GM20431 (cell line): ENCODE results near the gene PELI3.

ENCODE experiments used
- in situ Hi-C: fragments of 300-500 bp; cut with MseI, MboI; formaldehyde crosslinking; loops from one replicate; pipeline ENCODE4 v1.15.0; 2020; ENCODE audit warnings: low sequenced_read_pairs; ENCODE audit not compliant: unreplicated experiment

PELI3 gene

DNA sequence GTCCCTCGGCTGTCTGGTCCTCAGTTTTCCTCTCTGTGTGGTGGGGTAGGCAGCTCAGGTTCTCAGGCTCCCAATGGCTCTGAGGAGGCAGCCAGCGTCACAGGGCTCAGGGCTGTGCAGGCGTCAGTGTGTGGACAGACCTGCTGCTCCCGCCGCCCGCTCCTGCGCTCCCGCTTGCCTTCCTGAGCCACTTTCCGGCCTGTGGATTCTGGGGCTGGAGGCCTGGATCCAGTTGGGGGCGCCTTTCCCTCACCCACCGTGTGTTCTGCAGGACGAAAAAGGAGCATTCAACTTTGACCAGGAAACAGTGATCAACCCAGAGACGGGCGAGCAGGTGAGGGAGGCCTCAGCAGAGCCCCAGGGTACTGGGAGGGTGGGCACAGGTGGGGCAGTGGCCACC is 28.2 kb downstream of the PELI3 start:
- in situ Hi-C loops, result no loop called here

DNA sequence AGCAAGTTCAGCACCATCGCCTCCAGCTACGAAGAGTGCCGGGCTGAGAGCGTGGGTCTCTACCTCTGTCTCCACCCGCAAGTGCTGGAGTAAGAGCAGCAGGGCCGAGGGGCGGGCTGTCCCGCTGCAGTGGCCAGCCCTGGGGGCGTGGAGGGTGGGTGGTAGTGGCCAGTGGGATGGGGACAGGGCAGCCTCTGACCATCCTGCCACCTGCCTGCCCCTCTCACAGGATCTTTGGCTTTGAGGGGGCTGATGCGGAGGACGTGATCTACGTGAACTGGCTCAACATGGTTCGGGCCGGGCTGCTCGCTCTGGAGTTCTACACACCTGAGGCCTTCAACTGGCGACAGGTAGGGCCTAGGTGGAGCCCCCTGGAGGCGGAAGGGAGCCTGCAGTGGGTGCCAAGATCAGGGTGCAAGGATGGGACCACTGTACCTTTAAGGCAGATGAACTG is 28.7 kb downstream of the PELI3 start:
- in situ Hi-C loops, result no loop called here

DNA sequence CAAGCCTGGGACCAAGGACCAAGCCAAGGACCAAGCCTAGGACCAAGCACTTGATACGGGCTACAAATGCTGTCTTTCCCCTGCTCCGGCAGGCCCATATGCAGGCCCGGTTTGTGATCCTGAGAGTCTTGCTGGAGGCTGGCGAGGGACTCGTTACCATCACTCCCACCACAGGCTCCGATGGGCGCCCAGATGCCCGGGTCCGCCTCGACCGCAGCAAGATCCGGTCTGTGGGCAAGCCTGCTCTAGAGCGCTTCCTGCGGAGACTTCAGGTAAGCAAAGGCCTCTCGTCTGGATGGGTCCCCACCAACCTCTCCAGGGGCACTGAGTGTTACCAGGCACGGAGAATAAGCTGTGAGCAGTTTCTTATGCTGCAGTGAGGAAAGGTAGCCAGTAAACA is 30.5 kb downstream of the PELI3 start:
- in situ Hi-C loops, result no loop called here

DNA sequence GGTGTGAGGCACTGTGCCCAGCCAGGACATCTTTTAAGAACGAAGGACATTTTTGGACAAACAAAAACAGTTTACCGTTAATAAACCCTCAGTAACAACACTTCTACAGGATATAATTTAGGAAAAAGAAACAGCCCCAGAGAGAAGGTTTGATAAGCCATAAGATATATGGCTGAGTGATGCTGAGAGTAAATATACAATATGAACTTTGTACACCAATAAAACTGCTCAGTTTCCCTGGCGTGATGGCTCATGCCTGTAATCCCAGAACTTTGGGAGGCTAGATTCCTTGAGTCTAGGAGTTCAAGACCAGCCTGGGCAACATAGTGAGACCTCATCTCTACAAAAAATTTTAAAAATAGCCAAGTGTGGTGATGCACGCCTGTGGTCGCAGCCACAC is 31.8 kb downstream of the PELI3 start:
- in situ Hi-C loops, result no loop called here

DNA sequence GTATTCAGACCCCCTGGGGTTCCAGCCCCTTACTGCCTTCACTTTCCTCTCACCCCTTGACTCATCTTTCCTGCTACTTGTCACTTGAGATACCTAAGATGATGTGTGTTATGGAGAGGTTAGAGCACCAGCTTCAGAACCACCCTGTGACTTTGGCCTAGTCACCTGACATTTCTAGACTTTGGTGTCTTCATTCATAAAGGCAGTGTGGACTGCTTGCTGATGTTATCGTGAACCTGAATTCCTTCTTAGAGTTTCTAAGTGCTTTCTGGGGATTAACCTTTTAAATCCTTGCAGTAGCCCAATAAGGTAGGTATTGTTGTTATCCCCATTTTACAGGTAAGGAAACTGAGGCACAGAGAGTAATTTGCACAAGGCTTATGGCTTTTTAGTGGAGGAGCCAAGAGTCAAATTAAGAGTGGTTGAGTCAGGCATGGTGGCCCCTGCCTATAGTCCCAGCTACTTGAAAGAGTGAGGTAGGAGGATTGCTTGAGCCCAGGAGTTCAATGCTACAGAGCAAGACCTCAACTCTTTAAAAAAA is 38.6 kb downstream of the PELI3 start:
- in situ Hi-C loops, result no loop called here

DNA sequence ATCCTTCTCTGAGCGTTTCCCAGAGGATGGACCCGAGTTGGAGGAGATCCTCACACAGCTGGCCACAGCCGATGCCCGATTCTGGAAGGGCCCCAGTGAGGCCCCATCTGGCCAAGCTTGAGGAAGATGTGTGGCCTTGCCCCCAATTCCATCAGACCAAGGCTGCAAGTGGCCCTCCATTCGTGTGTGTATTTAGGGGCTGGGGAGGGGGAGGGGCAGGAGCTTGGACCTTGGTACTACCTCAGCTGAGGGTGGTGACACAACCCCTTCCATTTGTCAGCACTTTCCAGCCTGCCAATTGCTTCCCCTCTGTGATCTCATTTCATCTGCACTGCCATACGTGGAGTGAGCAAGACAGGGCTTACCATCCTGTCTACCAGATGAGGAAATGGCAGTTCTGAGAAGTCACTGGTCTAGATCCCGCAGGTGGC is 42.4 kb downstream of the PELI3 start:
- in situ Hi-C loops, result no loop called here

DNA sequence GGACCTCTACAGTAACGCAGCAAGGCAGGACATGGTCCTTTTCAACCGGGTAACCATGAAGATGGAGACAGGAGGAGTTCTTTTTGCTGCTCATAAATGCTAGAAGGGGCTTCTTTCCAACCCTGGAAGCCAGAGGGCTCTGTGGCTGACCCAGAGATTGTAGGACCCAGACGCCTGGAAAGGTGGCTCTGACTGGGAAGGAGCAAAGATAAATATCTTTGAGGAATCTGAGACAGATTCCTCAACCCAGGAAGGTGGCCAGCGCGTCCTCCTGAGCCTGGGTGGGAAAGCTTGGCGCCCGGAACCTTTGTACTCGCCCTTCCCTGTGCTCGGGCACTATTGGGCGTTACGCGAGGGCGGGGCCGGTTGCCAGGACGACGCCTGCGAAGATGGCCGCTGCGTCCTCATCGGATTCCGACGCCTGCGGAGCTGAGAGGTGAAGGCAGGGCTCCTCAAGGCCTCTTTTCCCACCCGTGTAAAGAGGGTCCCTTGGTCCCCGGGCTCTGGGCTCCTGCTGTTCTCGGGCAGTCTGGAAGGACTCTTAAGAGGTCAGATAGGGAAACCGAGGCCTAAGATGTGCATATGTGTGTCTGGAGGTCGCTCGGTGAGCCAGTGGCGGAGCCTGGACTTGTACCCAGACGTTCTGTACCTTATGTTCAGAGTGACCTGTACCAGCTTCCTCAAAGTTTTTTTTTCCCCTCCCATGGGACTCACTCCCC is 43.7 kb downstream of the PELI3 start, which contains the start of gene BBS1:
TSS of gene BBS1 (plus strand) at position 365 of the 719 bp plus-strand sequence. CDS start at position 390, 25 bp downstream.
- in situ Hi-C loops, result no loop called here

DNA sequence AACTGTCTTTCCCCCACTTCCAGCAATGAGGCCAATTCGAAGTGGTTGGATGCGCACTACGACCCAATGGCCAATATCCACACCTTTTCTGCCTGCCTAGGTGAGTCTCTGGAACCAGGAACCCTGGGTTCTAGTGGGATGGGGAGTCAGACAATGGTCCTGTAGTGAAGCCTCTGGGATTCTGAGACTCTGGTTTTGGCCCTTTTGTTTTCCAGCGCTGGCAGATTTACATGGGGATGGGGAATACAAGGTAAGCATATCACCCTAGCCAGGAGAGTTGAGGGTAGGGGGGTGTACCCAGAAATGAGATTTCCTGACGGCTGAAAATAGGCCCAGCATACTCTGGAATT is 44.3 kb downstream of the PELI3 start:
- in situ Hi-C loops, result no loop called here

DNA sequence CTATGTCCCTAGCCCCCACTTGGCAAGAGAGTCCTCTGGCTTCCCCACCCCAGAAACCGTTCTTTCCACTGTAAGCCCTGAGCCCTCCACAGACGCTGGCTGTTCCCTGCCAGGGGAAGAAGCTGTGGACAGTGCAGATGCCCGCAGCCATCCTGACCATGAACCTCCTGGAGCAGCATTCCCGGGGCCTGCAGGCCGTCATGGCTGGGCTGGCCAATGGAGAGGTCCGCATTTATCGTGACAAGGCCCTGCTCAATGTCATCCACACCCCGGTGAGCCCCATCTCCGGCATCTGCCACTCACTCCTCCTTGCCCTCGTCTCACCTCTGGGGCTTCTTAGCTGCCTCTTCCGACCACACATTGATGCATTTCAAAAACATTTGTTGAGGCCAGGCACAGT is 56.9 kb downstream of the PELI3 start:
- in situ Hi-C loops, result no loop called here

DNA sequence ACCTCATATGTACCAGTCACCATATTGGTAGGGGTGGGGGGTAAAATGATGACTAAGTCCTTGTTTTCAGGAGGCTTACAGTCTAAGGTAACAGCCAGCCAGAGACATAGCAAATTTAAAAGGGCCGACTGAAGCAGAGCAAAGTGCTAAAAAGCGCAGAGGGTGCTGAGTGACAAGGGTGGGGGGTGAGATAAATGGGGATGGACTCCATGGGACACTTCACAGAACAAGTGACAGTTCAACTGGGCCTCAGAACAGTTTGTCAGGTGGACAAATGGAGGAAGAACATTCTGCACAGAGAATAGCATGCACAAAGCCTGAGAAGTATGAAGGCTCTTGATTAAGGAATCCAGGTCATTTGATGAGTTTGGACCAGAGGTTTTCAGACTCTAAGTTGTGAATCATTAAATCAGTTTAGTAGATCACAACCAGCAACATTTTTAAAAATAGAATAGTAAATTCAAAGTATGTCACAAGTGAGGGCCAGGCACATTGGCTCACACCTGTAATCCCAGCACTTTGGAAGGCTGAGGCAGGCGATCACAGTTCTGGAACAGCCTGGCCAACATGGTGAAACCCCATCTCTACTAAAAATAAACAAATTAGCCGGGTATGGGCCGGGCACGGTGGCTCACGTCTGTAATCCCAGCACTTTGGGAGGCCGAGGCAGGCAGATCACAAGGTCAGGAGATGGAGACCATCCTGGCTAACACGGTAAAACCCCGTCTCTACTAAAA is 57.8 kb downstream of the PELI3 start:
- in situ Hi-C loops, result no loop called here
